Measurements from ENCODE around the gene OR2T10.
"Not testable (repeated sequence)": the region's sequence is repeated elsewhere in the genome, so short reads cannot be mapped to it uniquely, and the experiment has no call there.

- TF ChIP-seq POLR2A (IDR thresholded peaks at IDR 0.05; ENCODE audit: low read depth, low read length); ZNF274 (IDR thresholded peaks at IDR 0.05; ENCODE audit: insufficient read depth, insufficient read length); CTCF (IDR thresholded peaks at IDR 0.05 in 2 of 3, conservative IDR thresholded peaks at IDR 0.05 in 1 of 3; ENCODE audit: control insufficient read depth in 2 of 3, extremely low read depth in 1 of 3, insufficient read depth in 1 of 3, low read depth in 3 of 3, low read length in 3 of 3); FOXK2 (IDR thresholded peaks at IDR 0.05); RELA (IDR thresholded peaks at IDR 0.05; ENCODE audit: borderline replicate concordance, partially characterized antibody); ZNF24 (IDR thresholded peaks at IDR 0.05); STAT3 (IDR thresholded peaks at IDR 0.05; ENCODE audit: low read depth, low read length); TARDBP (IDR thresholded peaks at IDR 0.05; ENCODE audit: borderline replicate concordance); ETV6 (conservative IDR thresholded peaks at IDR 0.05 in 1 of 2, IDR thresholded peaks at IDR 0.05 in 1 of 2; ENCODE audit: borderline replicate concordance in 1 of 2, low read depth in 1 of 2): not testable (repeated sequence)
These were observed 44.1 kb upstream of the OR2T10 start for GRCh38 chr1:248641583-248641982.
